G401 (cell line): Measurements from ENCODE around the gene ZNF227. TPM values are rescaled to one million over a fixed set of nuclear protein-coding genes. Genes with fewer than 3 reads are reported as not detected.

ENCODE experiments used
- total RNA-seq: library from RNA; depleted of rRNA; stranded (reverse); fragments of >200 nt; shearing (Covaris generic); gene quantifications from 2 replicates; pipeline ENCODE4 v1.2.3, GENCODE V29; 2014; rRNA removed

The ZNF227 gene
- total RNA-seq, 1 experiment from 2014 or later, result 15.1 TPM

Other genes starting within 250 kb of the ZNF227 start
- gene ZNF155, start 228.3 kb upstream of the ZNF227 start, total RNA-seq, result 0.68 and 5.2 TPM in 2 replicates
- 1.4 and 1.9 TPM in 2 replicates for gene ZNF230, start 209.6 kb upstream of the ZNF227 start, total RNA-seq
- gene ZNF222, start 187.2 kb upstream of the ZNF227 start, total RNA-seq, result not detected in 2 replicates
- 0.18 and 0.37 TPM in 2 replicates for gene ZNF223, start 160.5 kb upstream of the ZNF227 start, total RNA-seq
- 0.25 TPM in 1 of 2 replicates, not detected in the other for gene ZNF284, start 140.4 kb upstream of the ZNF227 start, total RNA-seq
- 4.7 and 11.3 TPM in 2 replicates for gene ZNF224, start 118.2 kb upstream of the ZNF227 start, total RNA-seq
- gene ZNF225, start 99.1 kb upstream of the ZNF227 start, total RNA-seq, result 1.3 and 2.3 TPM in 2 replicates
- 0.03 TPM in 1 of 2 replicates, not detected in the other for gene ZNF234, start 71.0 kb upstream of the ZNF227 start, total RNA-seq
- 9.1 and 14.4 TPM in 2 replicates for gene ZNF226, start 47.4 kb upstream of the ZNF227 start, total RNA-seq
- not detected in 2 replicates for gene ZNF233, start 47.4 kb downstream of the ZNF227 start, total RNA-seq
- gene ZNF235, start 92.5 kb downstream of the ZNF227 start, total RNA-seq, result 4.2 and 8.6 TPM in 2 replicates
- 0.81 and 1.2 TPM in 2 replicates for gene ZNF112, start 144.1 kb downstream of the ZNF227 start, total RNA-seq
- gene ZNF285, start 189.1 kb downstream of the ZNF227 start, total RNA-seq, result 0.24 and 0.31 TPM in 2 replicates
- 0.80 and 1.0 TPM in 2 replicates for gene ZNF229, start 235.9 kb downstream of the ZNF227 start, total RNA-seq